Measurements from ENCODE around the gene MIS12.

The MIS12 gene

DNA sequence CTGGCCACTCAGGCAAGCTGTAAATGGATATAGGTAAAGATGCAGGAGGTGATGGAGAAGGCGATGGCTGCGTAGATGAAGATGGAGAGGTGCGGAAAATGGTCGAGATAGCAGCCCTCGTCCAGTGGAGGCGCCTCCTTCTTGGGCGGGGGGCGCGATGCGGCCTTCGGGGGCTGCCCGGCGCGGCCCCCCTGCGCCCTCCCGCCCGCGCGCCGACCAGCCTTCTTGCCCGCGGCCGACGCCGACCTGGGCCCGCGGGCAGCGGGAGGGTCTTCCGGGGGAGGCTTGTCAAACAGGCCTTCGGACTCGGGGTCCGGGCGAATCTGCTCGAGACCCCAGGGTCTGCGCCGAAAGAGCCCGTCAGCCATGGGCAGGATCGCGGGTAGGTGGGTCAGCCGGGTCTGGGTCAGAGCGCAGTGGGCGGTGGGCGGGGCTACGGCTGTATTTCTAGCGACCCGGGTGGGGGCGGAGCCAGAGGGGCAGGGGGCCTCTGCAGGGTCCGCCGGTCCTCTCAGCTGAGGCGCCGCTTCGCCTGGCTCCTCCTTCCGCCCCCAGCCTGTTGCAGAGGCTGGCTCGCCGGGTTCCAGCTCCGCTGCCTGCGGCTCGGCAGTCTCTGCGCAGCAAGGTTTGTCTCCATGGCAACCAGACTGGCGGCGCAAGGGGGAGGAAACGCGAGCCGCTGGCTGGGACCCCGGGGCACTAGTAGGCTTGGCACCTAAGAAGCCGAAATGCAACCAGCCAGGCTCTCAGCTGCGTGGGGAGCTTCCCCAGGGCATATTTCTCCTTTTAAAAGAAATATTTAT lies 14.4 kb downstream of the MIS12 start:
- peak; percentile 68 for DNase-seq

DNA sequence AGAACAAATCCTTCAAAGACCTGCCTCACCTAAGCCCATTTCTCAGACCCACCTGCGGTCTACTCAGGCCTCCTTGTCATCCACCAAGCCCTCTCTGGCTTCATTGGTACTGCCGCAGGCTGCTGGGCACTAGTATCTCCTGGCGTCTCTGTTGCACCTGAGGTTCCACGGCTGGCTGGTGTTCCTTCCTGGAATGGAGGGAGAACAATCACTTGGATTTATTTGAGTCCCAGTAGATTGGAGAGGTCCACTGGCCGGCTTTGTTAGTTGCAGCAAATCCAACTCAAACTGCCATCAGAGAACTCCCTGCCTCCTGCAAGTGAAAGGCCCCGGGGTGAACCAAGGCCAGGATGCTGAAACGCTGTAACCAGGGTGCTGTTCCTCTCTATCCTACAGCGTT lies 15.3 kb downstream of the MIS12 start:
- DNase-seq = no peak

DNA sequence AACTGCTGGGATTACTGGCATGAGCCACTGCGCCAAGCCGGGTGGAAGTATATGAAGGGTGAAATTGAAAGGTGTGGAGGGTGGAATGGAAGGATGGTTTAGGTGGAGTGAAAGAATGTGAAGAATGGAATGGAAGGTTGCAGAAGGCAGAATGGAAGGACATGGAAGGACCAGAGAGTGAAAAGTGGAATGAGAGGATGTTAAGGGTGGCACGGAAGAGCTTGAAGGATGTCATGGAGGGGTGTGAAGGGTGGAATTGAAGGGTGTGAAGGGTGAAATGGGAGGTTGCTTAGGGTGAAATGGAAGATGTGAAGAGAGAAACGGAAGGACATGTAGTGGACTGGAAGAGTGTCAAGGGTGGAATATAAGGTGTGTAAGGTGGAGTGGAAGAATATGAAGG lies 16.2 kb downstream of the MIS12 start:
- DNase-seq = no peak

DNA sequence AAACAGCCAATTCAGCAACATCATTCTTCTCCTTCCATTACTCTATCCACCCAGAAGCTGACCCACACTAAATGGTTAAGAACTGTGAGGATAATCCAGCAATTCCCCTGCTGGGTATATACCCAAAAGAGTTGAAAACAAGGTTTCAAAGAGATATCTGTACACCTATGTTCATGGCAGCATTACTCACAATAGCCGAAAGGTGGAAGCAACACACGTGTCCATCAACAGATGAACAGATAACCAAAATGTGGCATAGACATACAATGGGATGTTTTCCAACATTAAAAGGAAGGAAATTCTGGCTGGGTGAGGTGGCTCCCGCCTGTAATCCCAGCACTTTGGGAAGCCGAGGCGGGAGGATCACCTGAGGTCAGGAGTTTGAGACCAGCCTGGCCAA lies 19.9 kb downstream of the MIS12 start:
- no peak for DNase-seq

DNA sequence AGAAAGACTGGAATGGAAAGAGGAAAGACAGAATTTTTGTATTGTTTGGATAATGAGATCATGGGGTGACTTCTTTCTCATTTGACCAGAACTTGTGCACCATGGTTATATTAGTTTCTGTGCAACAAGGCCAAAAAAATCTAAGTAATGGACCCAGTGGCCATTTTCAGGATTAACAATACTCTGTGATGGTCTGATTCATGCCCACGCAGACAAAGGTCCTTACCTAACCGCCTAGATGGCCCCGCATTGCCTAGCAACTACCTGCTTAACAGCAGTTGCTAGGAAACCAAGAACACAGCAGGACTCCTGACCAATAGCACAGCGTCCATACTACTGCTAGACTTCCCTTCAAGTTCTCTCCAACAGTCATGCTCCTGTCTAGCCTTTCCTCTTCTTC lies 22.4 kb downstream of the MIS12 start:
- DNase-seq = no peak

DNA sequence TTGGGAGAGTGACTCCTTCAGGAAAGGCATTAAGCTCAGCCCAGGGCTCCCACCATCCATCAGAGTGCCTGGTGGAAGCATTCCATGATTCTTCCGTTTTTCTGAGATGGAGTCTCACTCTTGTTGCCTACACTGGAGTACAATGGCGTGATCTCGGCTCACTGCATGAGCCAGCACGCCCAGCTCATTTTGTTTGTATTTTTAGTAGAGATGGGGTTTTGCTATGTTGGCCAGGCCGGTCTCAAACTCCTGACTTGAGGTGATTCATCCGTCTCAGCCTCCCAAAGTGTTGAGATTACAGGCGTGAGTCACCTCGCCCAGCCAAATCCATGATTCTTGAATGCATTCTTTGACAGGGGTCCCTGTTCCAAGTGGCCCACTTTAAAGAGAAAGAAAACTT lies 23.1 kb downstream of the MIS12 start:
- no peak for DNase-seq

DNA sequence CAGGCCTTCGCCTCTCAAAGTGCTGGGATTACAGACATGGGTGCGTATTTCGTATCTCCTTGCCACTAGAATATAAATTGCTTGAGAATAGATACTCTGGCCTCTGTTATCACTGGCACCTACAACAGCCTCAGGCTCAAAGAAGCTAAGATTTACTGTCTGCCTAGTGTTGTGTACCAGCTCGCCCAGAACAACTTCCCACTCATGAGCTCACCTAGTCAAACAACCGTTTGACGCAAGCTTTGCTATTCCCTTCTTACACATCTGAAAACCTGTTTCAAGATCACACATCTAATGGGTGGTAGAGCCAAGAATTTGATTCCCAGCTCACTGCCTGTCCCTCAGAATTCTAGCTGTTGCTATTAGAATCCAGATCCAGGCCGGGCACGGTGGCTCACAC lies 24.4 kb downstream of the MIS12 start:
- DNase-seq = no peak

DNA sequence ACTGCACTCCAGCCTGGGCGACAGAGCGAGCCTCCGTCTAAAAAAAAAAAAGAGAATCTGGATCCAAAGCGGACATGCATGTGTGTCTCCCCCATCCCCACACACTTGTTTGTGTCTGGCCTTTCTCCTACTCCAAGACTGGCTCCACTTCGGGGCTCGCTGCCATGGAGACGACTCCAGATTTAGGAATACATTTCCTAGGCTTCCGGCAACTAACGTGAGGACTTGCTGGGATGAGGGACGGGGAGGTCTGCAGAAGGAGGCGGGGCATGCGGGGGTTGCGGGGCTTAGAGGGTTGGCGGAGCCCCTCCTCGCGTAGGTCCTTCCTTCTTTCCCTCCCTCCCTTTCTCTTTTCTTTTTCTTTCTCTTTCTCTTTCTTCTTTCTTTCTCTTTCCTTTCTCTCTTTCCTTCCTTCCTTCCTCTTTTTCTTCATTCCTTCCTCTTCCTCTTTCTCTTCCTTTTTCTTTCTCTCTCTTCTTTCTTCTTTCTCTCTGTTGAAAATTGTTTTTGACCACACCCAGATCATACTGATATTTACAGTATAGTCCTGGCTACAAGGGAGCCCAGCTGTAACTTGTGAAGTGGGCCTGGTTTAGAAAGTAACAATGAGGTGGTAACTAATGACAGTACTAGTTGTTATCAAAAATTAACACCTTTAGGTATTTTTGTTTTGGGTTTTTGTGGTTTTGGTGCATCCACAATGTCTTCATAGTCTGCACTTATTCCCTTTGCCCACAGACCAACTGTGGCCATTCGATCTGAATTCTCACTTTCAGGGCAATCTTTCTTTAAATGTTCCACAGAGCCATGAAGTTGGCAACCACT lies 25.2 kb downstream of the MIS12 start:
- DNase-seq = no peak

DNA sequence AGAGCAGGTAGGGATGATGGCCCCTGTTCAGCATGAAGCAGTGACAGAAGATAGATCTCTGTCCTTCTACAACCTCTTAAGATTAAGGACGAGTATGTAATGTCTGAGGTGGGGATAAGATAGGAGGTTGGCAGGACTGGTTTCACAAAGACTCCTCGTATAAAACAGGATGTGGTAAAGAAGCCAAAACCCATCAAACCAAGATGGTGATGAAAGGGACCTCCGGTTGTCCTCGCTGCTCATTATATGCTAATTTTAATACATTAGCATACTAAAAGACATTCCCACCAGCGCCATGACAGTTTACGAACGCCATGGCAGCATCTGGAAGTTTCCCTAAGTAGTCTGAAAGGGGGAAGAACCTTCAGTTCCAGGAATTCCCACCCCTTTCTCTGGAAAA lies 27.3 kb downstream of the MIS12 start:
- no peak for DNase-seq

DNA sequence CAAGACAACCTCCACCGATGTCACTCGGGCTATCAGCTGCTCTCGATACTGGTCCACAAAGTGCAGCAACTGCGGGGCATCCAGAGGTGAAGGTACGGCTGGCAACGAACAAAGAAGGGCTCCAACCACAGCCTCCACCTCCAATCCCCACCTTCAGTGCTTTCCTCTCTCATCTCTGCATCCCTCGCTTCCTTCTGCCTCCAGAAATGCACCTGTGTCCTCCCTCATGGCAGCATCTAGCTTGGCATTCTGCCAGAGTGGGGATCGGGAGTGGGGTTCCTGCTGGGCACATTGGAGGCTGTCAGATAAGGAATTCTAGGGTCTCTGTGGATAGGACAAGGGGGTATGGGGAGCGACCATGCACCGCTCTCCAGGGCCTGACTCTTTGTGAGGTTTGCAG lies 28.6 kb downstream of the MIS12 start:
- no peak for DNase-seq

DNA sequence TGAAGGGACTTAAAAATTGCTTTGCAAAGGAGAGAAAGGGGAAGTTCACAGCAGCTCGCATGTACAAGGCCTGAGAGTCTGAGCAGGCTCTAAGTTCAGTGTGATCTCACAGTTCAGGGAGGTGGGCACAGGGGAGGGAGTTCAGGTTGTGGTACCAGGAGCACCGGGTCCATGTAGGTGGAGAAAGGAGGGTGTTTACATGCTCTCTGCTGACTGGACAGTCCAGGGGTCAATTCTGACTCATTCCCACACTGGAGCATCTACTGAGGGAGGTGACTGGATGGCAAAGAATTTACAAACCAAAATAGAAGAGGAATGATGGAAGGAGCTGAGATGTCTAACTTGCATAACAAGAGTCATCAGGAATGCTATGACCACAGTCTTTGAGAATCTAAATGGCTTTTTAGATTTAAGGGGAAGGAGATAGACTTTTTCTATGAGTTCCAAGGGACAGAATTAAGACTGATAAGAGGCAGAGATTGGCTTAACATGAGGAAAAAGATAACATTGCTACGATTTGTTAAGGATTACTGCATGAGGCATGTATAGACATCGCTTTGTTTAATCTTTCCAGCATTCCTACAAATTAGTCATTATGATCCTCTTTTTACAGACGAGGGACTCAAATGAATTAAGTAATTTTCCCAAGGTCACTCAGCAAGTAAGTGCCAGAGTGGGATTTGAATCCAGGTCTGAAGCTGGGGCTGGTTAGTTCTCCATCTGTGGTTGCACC lies 29.9 kb downstream of the MIS12 start:
- DNase-seq = no peak

DNA sequence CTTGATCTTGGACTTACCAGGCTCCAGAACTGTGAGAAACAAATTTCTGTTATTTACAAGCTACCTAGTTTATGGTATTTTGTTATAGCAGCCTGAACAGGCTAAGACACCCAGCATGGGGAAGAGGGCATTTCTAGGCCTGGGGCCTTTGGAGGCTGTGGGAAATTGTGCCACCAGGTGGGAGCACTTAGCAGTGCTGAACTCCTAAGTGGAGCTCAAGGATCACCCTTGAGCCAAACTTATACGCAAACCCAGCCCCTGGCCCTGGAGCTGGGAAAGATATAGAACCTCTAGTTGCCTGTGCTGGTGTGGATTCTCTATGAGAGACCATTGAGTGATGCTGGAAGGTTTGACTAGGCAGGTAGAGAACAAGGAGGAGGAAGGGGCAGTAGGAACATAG lies 36.1 kb downstream of the MIS12 start:
- DNase-seq = no peak

DNA sequence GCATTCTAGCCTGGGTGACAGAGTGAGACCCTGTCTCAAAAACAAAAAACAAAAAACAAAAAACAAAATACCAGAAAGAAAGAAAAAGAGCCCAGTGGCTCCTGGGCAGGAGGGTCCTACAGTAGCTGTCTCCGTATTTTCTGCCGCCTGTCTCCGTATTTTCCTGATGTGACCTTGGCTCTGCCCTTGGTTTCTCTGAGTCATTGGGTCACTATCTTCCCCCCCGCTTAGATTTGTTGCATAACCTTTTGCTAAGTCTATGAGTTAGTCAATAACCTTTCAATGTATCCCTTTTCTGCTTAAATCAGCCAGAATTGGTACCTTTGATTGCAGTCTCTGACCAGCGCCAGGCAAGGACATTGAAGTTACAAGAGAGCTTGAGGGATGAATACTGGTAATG lies 36.9 kb downstream of the MIS12 start:
- DNase-seq = no peak

DNA sequence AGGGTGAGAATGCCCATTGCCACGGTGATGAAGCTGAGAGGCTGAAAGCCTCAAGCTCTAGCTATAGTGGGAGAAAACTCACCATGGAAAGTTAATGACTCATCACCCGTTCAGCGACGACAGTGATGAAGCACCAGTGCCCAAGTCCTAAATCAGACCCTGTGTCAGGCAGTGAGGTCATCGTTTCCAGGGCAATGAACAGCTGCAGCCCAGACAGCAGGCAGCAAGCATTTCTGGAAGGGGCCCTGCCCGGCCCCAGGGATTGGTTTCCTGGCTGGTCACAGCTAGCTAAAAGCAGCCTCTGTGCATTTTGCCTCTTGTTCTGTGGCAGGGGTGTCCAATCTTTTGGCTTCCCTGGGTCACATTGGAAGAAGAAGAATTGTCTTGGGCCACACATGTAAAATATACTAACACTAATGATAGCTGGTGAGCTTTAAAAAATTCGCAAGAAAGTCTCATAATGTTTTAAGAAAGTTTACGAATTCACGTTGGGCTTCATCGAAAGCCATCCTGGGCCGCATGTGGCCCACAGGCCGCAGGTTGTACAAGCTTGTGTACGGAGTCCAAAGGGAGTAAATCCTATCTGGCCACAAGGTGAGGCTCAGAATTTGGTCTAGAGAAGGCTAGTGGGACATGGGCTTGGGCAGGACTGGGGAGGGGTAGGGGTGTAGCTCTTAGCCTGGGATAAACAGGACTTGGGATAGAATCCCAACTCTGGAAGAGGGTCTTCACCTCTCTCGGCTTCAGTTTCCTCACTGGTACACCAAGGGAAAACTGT lies 40.6 kb downstream of the MIS12 start:
- DNase-seq = peak; percentile 45

DNA sequence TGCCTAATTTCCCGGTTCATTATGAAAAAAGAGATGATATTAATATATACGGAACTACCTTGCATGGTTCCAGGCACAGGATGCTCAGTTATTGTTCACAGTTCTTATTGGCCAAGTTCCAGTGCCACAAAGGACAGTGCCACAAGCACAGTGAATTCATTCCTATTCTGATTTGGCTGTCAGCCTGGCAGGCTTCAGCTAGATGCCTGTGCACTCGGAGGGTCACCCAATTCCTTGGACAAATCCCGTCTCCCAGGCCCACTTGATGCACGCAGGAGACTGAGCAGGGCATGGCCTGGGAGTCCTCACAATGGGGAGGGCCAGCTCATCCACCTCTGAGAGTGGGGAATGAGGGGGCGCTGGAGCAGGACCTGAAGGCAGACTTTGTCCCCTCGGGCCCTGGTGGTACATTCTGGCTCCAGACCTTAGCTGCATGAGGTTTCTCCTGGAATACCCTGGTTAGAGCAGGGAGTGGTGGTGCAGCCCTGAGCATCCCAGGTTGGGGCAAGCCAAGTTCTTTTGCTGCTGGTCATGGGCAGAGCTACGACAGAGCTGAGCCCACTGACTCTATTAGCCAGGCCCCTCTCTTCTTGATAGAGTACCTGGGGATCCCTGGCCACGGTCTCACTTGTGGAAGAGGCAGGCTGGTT lies 41.4 kb downstream of the MIS12 start:
- DNase-seq = no peak

DNA sequence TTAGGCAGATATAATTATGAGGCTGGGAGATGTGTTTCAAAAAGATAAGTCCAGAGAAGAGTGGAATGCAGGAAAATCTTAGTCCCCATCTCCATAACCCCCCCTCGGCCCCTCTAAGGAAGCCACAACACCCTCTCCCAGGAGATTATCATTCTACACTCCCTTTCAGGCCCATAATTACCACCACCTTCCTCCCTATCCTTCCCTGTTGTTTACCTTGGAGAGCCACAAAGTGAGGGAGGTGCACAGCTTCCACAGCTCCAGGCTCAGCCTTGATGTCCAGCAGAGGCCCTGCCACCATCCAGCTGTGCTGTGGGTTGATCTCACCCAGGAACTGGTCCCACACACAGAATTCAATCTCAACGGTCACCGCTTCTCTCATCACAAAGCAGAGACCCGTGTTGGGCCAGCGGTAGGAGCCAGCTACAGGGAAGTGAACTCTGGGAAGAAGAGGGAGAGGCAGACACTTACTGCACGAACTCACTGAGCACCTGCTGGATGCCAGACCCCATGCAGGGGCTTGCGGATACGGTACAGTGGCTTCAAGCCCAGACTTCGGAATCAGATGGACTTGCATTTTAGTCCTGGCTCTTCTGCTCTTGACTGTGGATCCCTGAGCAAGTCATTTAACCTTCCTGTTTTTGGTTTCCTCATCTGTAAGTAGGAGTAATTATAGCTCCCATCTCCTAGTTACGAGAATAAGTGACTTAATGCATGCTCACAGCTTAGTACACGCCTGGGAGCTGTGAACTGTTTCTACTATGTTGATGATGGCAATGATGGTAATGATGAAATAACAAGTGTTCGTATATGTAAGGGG lies 44.1 kb downstream of the MIS12 start:
- DNase-seq = no peak

DNA sequence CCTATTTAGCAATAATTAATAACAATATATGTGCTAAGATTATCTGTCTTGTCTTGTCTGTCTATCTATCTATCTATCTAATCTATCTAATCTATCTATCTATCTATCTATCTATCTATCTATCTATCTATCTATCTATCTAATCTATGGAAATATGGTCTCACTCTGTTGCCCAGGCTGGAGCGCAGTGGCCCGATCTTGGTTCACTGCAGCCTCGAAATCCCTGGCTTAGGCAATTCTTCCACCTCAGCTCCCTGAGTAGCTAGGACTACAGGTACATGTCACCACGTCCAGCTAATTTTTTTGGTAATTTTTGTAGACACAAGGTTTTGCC lies 44.7 kb downstream of the MIS12 start:
- DNase-seq = no peak

DNA sequence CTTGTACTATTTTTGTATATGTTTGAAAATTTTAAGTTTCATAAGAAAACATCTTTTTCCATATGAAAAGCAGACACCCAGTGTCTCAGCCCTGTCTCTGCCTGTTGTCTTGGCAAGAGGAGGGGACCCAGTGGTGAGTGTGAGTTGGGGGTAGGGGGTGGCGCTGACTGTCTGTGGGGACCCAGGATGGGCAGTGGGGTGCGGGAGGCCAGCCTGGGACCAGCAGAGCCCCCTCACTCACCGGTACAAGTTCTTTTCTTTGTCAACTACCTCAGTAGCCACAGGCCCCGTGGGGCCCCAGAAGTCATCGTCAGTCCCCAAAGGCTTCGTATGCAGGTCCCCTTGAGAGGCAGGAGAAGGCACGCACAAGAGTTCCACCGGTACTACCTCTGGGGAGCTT lies 46.2 kb downstream of the MIS12 start:
- DNase-seq = no peak

DNA sequence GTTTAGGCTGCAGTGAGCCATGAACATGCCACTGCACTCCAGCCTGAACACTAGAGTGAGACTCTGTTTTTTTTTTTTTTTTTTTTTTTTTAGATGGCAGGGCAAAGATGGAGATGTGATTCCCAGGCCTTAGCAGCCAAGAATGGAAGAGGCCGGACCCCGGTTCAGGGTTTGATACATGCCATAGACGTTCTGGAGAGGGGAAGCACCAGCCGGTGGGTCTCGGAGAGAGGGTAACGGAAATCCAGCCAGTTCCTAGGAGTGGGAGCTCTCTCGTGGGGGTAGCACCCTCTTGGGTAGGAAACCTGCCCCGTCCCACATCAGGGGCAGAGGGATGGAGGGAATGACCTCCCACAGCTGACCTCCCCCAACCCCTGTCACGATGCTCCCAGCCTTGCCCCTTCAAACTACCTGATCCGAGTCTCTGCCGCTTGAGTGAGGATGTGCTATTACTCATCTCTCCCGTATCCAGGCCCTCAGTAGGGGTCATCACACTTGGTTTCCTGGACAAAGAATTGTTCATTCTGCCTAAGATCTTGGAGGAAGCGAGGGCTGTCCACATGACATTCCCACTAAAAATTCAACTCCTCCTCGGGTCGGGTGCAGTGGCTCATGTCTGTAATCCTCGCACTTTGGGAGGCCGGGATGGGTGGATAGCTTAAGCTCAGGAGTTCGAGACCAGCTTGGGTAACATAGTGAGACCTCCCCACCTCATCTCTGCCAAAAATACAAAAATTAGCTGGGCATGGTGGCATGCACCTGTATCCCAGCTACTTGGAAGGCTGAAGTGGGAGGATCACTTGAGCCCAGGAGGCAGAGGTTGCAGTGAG lies 47.3 kb downstream of the MIS12 start:
- DNase-seq = no peak

DNA sequence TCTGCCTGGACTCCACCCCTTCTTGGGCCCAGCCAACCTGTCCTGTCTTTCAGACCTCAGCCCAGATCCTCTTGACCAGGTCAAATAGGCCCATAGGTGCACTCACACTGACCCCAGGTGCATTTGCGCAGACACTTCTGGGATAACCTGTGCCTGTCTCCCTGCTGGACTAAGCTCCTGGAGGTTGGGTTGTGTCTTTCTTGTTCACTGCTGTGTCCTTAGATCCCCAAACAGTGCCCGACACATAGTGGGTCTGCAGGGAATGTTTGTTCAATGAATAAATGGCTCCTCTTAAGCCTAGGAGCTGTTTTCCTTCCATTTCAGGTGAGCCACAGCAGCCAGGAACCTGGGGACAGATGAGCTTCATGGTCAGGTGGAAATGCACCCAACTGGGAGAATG lies 49.1 kb downstream of the MIS12 start:
- no peak for DNase-seq
